Large intestine (tissue), 3 donors: ENCODE results near the gene XPA. TPM values are rescaled to one million over a fixed set of nuclear protein-coding genes. Genes with fewer than 3 reads are reported as not detected.
"Not testable (repeated sequence)": the region's sequence is repeated elsewhere in the genome, so short reads cannot be mapped to it uniquely, and the experiment has no call there.

Experiments used
- DNase-seq, 2 donors: peaks; one replicate each; pipeline versions ENCODE4 v3.0.0 to v3.0.0-alpha.2; 2013
- H3K27ac ChIP-seq: one replicate; pipeline ENCODE4 v1.5.1; 2013; ENCODE audit warnings: low read length
- H3K27me3 ChIP-seq: 2 replicates; pipeline ENCODE4 v1.6.1; 2013; ENCODE audit warnings: low read length; ENCODE audit not compliant: control insufficient read depth, insufficient read depth
- H3K36me3 ChIP-seq: 2 replicates; pipeline ENCODE4 v1.6.1; 2013; ENCODE audit warnings: low read length; ENCODE audit not compliant: control insufficient read depth, insufficient read depth
- H3K4me1 ChIP-seq: one replicate; pipeline ENCODE4 v1.6.1; 2013; ENCODE audit warnings: low read length; ENCODE audit not compliant: control insufficient read depth, insufficient read depth
- H3K4me3 ChIP-seq: one replicate; pipeline ENCODE4 v1.5.1; 2013; ENCODE audit warnings: low read length
- H3K9me3 ChIP-seq: one replicate; pipeline ENCODE4 v1.6.1; 2013; ENCODE audit warnings: mild to moderate bottlenecking, low read depth, low read length, moderate library complexity; ENCODE audit not compliant: control insufficient read depth
- WGBS: methylation state at CpG from one replicate; pipeline ENCODE4 v1.1.5; 2013; ENCODE audit warnings: low lambda C conversion rate; ENCODE audit not compliant: insufficient coverage; 5-methylcytosine and 5-hydroxymethylcytosine counted together
- polyA plus RNA-seq: library from polyadenylated mRNA; unstranded; fragments of 120-200 nt; gene quantifications from one replicate; pipeline ENCODE4 v1.2.1, GENCODE V29; 2013

XPA gene
- polyA plus RNA-seq, 1 donor = 22.6 TPM

DNA sequence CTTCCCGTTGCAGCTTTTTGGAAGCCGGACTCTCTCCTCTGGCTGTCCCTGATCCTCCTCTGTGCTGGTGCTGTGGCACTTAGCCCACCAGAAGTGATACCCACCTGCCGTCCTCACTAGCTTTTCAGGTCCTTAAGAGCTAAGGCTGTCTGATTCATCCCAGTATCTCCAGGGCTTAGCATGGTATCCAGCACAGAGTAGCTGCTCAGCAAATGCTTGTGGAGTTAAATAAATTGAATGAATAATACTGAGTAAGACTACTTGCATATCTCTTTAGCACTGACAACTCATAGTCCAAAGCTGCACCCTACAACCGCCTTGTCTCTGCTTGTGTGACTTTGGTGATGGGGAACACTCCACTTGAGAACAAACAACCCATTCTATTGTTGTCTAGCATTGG is 7.7 kb upstream of the XPA start:
- no peaks in the 10 kb centered on the region for H3K9me3 ChIP-seq
- WGBS = no CpG with 5 or more reads among the region's 4 CpGs
- no peak for DNase-seq
- peaks cover 11% of the 10 kb centered on the region for H3K4me1 ChIP-seq
- no peak overlapping the region for H3K4me3 ChIP-seq
- no peak overlapping the region for H3K27ac ChIP-seq
- H3K36me3 ChIP-seq = no peaks in the 10 kb centered on the region
- no peaks in the 10 kb centered on the region for H3K27me3 ChIP-seq

DNA sequence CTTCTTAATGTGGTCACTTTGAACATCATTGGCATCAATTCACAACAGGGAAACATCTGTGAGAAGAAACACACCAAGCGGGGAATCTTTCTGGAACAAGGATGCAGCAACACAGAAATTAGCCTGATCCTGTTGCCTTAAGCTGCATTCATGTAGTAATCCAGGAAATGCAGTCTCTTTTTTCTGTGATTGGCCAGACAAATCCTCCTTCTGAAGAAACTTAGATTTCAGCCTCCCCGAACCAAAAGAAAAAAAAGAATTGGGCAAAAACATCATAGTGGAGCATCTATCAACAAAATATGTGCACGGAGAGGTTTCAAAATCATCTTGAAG is 7.2 kb upstream of the XPA start:
- no peak overlapping the region for H3K4me3 ChIP-seq
- peak overlapping the region; percentile 64 for H3K27ac ChIP-seq
- H3K36me3 ChIP-seq = no peaks in the 10 kb centered on the region
- H3K4me1 ChIP-seq = peaks cover 11% of the 10 kb centered on the region
- H3K27me3 ChIP-seq = no peaks in the 10 kb centered on the region
- no peak for DNase-seq
- no peaks in the 10 kb centered on the region for H3K9me3 ChIP-seq
- 100% methylated on average over 1 of the region's 3 CpGs for WGBS

DNA sequence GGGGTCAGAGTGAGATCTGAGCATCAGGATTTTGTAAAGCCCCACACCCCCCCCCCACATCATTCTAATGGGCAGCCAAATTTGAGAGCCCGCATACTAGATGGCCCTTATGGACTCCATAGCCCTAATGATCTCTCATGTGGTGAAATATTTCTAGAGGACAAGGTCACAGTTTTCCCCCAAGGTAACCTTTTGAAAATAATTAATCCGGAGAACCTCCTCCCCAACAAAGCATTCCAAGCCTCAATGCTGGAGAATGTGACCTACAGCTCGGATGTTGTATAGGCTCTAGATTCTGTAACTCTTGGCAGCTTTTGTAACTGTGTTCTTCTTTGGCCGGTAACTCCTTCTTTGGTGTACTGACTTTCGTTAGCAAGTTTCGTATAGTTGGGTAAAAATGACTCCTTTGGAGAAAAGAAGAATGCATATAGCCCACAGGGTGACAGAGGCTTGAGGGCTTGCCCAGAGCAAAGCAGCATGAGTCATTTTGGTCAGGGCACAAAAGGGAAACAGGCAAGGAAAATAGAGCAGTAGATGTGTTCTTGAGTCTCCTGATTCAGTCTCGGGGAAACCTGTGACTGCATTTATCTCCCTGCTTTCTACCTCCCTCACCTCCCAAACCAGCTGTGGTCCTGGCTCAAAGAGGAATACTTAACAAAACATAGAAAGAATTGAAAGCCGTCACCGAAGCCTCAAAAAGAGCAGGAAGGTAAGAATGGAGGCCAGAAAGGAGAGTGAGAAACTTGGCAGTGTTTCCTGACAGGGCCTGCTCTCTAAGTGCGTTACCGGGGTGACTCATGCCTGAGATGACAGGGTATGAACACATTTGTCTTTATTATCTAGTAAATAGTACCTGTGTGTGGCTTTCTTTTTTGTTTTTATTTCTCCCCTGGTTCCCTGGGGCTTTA is 6.6 kb upstream of the XPA start:
- no peaks in the 10 kb centered on the region for H3K27me3 ChIP-seq
- DNase-seq = peak in 1 of 2 donors; percentile 63
- no peaks in the 10 kb centered on the region for H3K9me3 ChIP-seq
- 40% methylated on average over 2 of the region's 11 CpGs for WGBS
- no peaks in the 10 kb centered on the region for H3K36me3 ChIP-seq
- H3K4me1 ChIP-seq = peaks cover 11% of the 10 kb centered on the region
- no peak overlapping the region for H3K4me3 ChIP-seq
- peak overlapping the region; percentile 64 for H3K27ac ChIP-seq

DNA sequence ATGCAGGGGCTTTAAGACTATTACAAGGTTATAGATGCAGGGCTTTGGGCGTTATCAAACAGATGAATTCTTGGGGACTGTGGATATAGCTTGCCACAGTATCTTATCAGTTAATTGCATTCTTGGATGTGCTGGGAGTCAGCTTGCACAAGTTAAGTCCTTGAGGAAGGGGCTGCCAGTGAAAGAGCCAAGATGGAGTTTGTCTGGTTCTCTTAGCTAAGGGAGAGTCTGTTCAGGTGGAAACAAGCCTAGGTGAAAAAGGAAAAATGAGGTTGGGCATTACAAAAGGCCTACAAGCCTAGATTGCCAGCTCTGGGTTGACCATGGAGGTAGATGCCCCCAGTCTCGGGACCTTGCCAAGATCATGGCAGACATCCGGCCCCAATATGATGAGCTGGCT is 2.7 kb upstream of the XPA start:
- peaks cover 24% of the 10 kb centered on the region for H3K4me1 ChIP-seq
- not testable (repeated sequence) for DNase-seq, H3K27ac ChIP-seq, H3K27me3 ChIP-seq, H3K4me3 ChIP-seq, H3K9me3 ChIP-seq, H3K36me3 ChIP-seq
- WGBS = 100% methylated on average over 1 of the region's 3 CpGs

DNA sequence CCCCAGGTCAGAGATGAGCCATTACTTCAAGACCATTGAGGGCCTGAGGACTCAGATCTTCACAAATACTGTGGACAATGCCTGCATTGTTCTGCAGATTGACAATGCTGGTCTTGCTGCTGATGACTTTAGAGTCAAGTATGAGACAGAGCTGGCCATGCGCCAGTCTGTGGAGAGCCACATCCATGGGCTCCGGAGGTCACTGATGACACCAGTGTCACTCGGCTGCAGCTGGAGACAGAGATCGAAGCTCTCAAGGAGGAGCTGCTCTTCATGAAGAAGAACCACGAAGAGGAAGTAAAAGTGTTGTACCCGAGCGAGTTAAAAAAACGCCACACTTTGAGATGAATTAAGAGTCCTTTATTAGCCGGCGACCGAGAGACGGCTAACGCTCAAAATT is 2.1 kb upstream of the XPA start:
- peaks cover 24% of the 10 kb centered on the region for H3K4me1 ChIP-seq
- not testable (repeated sequence) for DNase-seq, H3K27ac ChIP-seq, H3K27me3 ChIP-seq, H3K36me3 ChIP-seq, H3K4me3 ChIP-seq, H3K9me3 ChIP-seq
- WGBS = 79% methylated on average over 6 of the region's 13 CpGs

DNA sequence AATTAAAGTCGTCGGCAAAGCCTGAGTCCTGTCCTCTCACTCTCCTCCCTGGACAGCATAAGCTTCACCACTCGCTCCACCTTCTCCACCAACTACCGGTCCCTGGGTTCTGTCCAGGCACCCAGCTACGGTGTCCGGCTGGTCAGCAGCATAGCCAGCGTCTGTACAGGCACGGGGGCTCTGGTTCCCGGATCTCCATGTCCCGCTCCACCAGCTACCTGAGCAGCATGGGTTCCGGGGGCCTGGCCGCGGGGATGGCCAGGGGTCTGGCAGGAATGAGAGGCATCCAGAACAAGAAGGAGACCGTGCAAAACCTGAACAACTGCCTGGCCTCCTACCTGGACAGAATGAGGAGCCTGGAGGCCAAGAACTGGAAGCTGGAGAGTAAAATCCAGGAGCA is 1.7 kb upstream of the XPA start:
- peaks cover 21% of the 10 kb centered on the region for H3K4me1 ChIP-seq
- DNase-seq = no peak
- no peak overlapping the region for H3K27ac ChIP-seq
- no peak overlapping the region for H3K4me3 ChIP-seq
- no peaks in the 10 kb centered on the region for H3K27me3 ChIP-seq
- no CpG with 5 or more reads among the region's 14 CpGs for WGBS
- H3K9me3 ChIP-seq = peaks cover 4% of the 10 kb centered on the region
- H3K36me3 ChIP-seq = no peaks in the 10 kb centered on the region

DNA sequence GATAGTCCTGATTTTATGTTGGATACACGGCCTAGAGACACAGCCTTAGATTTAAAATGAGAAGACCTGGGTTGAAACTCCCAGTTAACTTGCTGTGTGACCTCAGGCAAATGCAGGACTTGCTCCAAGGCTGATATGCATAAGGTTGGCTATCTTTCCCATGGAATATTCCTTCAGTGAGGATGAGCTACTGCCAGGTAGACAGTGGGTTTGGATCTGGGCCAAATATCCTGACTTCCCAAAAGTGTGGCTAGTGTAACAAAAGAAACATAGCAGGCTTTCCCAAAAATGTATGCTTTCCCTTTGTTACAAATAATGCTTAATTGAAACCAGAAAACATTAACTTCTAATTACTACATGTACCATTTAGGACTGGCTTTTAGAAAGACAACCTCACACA is 697 bp upstream of the XPA start:
- Histone ChIP-seq H3K27ac (peak overlapping the region; percentile 84), H3K27me3 (no peaks in the 10 kb centered on the region), H3K9me3 (peaks cover 4% of the 10 kb centered on the region), H3K36me3 (no peaks in the 10 kb centered on the region), H3K4me3 (no peak overlapping the region), H3K4me1 (peaks cover 13% of the 10 kb centered on the region)
- no CpG with 5 or more reads among the region's 1 CpG for WGBS
- no peak for DNase-seq

DNA sequence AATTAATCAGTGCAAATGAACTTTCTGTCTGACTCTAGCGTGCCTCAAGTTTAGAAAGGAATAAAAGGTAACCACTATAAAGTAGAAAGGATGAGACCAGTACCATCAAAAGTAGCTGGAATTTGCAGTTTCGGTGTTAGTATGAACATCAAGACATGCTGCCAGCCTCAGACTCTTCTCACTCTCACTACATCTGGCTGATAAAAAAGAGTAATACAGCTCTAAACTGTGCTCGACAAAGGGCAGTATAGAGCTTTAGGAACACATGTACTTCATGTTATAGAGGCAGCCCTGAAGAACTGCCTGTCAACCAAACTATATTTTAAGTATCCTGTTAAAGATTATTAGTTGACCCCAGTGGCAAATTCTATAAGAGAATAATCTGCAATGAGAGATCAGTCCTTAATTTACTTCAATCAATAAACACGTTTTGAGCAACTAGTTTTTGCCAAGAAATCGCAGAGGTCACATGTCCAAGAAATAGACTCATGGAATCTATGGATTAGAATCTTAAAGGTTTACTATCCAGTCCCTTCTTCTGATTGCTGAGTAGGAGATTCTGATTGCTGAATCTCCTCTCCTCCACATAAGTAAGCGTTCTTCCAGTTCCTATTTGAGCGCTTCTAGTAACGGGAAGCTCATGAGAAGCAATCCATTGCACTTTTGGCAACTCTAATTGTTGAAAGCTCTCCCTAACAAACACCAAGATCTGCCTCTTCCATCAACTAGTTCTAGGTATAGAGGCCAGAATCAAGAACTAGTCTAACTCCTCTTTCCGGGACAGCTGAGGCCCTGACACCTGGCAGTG is 941 bp downstream of the XPA start:
- Histone ChIP-seq H3K36me3 (peaks cover 5% of the 10 kb centered on the region), H3K4me1 (peaks cover 13% of the 10 kb centered on the region), H3K9me3 (peaks cover 4% of the 10 kb centered on the region), H3K27me3 (no peaks in the 10 kb centered on the region), H3K27ac (peak overlapping the region; percentile 84), H3K4me3 (peak overlapping the region; percentile 96)
- no CpG with 5 or more reads among the region's 9 CpGs for WGBS
- peak in 1 of 2 donors; percentile 17 for DNase-seq

DNA sequence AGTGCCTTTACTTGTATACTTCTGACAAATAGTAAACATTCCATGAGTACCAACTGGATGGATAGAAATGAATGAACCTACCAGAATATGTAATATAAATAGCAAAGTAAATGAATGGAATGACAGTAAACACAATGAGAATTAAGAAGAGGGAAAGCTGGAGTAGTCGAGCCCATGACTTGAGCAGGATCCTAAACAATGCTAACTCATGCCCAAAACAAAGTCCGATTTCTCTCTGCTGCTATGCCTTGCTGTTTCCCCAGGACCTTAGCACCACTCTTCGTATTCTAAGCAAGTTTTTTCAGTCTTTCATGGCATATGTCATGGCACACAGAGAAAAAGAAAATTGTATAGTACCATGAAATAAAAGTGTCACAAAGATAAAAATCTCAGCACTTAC is 1.8 kb downstream of the XPA start:
- no peaks in the 10 kb centered on the region for H3K27me3 ChIP-seq
- WGBS = 40% methylated on average over 1 of the region's 3 CpGs
- peaks cover 4% of the 10 kb centered on the region for H3K9me3 ChIP-seq
- no peak overlapping the region for H3K27ac ChIP-seq
- peaks cover 13% of the 10 kb centered on the region for H3K4me1 ChIP-seq
- DNase-seq = no peak
- H3K36me3 ChIP-seq = peaks cover 11% of the 10 kb centered on the region
- peak overlapping the region; percentile 96 for H3K4me3 ChIP-seq

DNA sequence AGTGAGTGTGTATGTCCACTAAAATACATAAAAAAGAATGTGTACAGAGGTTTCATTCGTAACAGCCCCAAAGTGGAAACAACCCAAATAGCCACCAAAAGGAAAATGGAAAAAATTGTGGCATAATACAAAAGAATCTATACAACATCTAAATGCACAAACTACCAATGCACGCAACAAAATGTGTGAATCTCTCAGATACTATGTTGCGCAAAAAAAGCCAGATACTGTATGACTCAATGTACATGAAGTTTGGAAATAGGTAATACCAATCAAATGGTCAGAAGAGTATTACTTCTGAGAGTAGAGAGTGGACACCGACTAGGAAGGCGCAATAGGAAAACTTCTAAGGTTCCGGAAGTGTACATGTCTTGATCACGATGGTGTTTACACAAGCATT is 2.4 kb downstream of the XPA start:
- Histone ChIP-seq H3K36me3 (peaks cover 11% of the 10 kb centered on the region), H3K9me3 (peaks cover 4% of the 10 kb centered on the region), H3K4me1 (peaks cover 16% of the 10 kb centered on the region), H3K27ac (no peak overlapping the region), H3K4me3 (no peak overlapping the region), H3K27me3 (no peaks in the 10 kb centered on the region)
- no peak for DNase-seq
- no CpG with 5 or more reads among the region's 7 CpGs for WGBS
